Amniotic stem cell (primary cell): ENCODE measurements around the gene RECK.
A peak's percentile ranks its signal among the peaks of the same experiment; 100 is the strongest.
"Not testable (repeated sequence)": the region's sequence is repeated elsewhere in the genome, so short reads cannot be mapped to it uniquely, and the experiment has no call there.

ENCODE experiments used
- DNase-seq: peaks from one replicate; lab custom pipeline; 2025; lab: John Stamatoyannopoulos, UW

RECK gene

GRCh38 chr9:36074055-36074454, 37.3 kb downstream of the RECK start:
- no peak for DNase-seq

- DNase-seq: peak; percentile 42
These were observed 38.3 kb downstream of the RECK start for GRCh38 chr9:36074870-36075532.

- DNase-seq: no peak
These were observed 41.3 kb downstream of the RECK start for GRCh38 chr9:36078051-36078450.

GRCh38 chr9:36080519-36080918, 43.8 kb downstream of the RECK start:
- no peak for DNase-seq

GRCh38 chr9:36082931-36083330, 46.2 kb downstream of the RECK start:
- no peak for DNase-seq

GRCh38 chr9:36086442-36086841, 49.7 kb downstream of the RECK start:
- no peak for DNase-seq

GRCh38 chr9:36087054-36087453, 50.3 kb downstream of the RECK start:
- not testable (repeated sequence) for DNase-seq

GRCh38 chr9:36088020-36088419, 51.3 kb downstream of the RECK start:
- no peak for DNase-seq

GRCh38 chr9:36091026-36091953, 54.6 kb downstream of the RECK start:
- DNase-seq: peak; percentile 38

- DNase-seq: no peak
These were observed 55.3 kb downstream of the RECK start for GRCh38 chr9:36092014-36092413.

- DNase-seq: no peak
These were observed 55.9 kb downstream of the RECK start for GRCh38 chr9:36092509-36093215.

GRCh38 chr9:36093384-36093783, 56.7 kb downstream of the RECK start:
- no peak for DNase-seq

- DNase-seq: no peak
These were observed 63.0 kb downstream of the RECK start for GRCh38 chr9:36099718-36100117.

GRCh38 chr9:36100532-36100931, 63.8 kb downstream of the RECK start:
- DNase-seq: no peak

GRCh38 chr9:36101916-36102741, 65.4 kb downstream of the RECK start:
- DNase-seq: peak; percentile 92

- DNase-seq: no peak
These were observed 66.2 kb downstream of the RECK start for GRCh38 chr9:36102742-36103495.

- no peak for DNase-seq
These were observed 72.4 kb downstream of the RECK start for GRCh38 chr9:36109071-36109470.

GRCh38 chr9:36110434-36110833, 73.7 kb downstream of the RECK start:
- DNase-seq: no peak

GRCh38 chr9:36112516-36112915, 75.8 kb downstream of the RECK start:
- DNase-seq: no peak

- no peak for DNase-seq
These were observed 77.3 kb downstream of the RECK start for GRCh38 chr9:36113999-36114398.

- DNase-seq: no peak
These were observed 79.9 kb downstream of the RECK start for GRCh38 chr9:36116593-36116992.
